B cell (primary cell): ENCODE data around the gene CFAP90.

Experiments used
- CTCF ChIP-seq: fragments of 200-600 bp; IDR thresholded peaks from one replicate; pipeline ENCODE4 v1.8.0; 2022; ENCODE audit warnings: antibody characterized with exemption, mild to moderate bottlenecking
- EZH2 ChIP-seq: IDR thresholded peaks from 2 replicates; pipeline ENCODE4 v1.6.1; 2012; ENCODE audit warnings: borderline replicate concordance, low read depth, mild to moderate bottlenecking, moderate library complexity, low read length; ENCODE audit not compliant: insufficient read depth, poor library complexity, severe bottlenecking

DNA sequence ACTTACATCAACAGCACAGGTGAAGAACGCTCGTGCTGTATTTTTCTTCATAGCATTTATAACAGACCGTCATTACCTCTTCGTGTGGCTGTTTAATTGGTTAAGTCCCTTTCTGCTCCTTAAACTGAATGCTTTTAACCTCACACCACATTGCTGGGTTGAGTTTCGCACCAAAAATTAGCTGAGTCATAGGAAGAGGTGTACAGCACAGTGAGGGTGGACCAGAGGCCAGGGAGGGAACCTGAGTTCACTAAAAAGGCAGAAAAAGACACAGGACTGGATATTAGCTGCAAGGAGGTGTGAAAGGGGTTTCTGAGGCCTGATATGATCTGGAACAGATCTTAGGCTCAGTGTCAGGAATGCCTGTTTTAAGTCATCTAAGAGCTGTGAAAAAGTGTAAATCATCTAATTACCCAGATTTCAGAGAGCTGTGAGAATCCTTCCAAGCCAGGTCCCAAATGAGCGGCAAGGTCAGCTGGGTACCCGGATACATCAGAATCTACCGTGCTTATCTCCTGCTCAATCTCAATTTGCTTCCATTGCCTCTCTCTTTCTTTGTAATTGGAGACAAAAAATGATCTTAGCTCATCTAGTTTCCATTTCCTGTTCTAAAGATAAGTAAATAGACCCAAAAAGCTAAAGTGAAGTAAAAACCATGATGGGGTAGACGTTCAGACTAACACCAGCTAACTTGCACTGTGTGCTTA is 7.1 kb upstream of the CFAP90 start:
- no peak for TF ChIP-seq EZH2
- TF ChIP-seq CTCF, result no peak
